OCI-LY3 (cell line): ENCODE measurements around the gene ZBTB6.
A peak's percentile ranks its signal among the peaks of the same experiment; 100 is the strongest.

Experiments
- H2AFZ ChIP-seq: fragments of 200-600, 300-600 bp; shearing (Covaris generic); 2 replicates; pipeline ENCODE4 v1.6.0; 2014; ENCODE audit warnings: antibody characterized with exemption, low read depth, low read length
- H3K27ac ChIP-seq: fragments of 200-600, 300-600 bp; sonication (generic); 2 replicates; pipeline ENCODE4 v1.5.1; 2014; ENCODE audit warnings: mild to moderate bottlenecking, low read length, moderate library complexity, mixed read lengths
- H3K27me3 ChIP-seq: fragments of 200-600, 300-600 bp; sonication (generic); 2 replicates; pipeline ENCODE4 v1.6.1; 2014; ENCODE audit warnings: low read depth, low read length, mixed read lengths
- H3K36me3 ChIP-seq: fragments of 200-600, 300-600 bp; sonication (generic); replicated peaks from 2 replicates; pipeline ENCODE3; 2014; ENCODE audit warnings: low read depth, low read length, mixed read lengths
- H3K4me1 ChIP-seq: fragments of 300-600, 200-600 bp; sonication (generic); 2 replicates; pipeline ENCODE4 v1.6.1; 2014; ENCODE audit warnings: low read length, mixed read lengths
- H3K4me2 ChIP-seq: fragments of 200-600, 300-600 bp; sonication (generic); 2 replicates; pipeline ENCODE4 v1.6.1; 2014; ENCODE audit warnings: low read length, mixed read lengths
- H3K4me3 ChIP-seq: fragments of 300-600, 200-600 bp; sonication (generic); 2 replicates; pipeline ENCODE4 v1.5.1; 2014; ENCODE audit warnings: antibody characterized with exemption, mild to moderate bottlenecking, low read length, moderate library complexity
- H3K79me2 ChIP-seq: fragments of 300-600, 200-600 bp; shearing (Covaris generic); 2 replicates; pipeline ENCODE4 v1.6.1; 2014; ENCODE audit warnings: mild to moderate bottlenecking, low read length, mixed read lengths
- H3K9ac ChIP-seq: fragments of 300-600, 200-600 bp; shearing (Covaris generic); 2 replicates; pipeline ENCODE4 v1.6.0; 2014; ENCODE audit warnings: mild to moderate bottlenecking, low read length, moderate library complexity
- H3K9me3 ChIP-seq: fragments of 200-600, 300-600 bp; shearing (Covaris generic); 2 replicates; pipeline ENCODE4 v1.6.1; 2014; ENCODE audit warnings: low read length, mixed read lengths; ENCODE audit not compliant: insufficient read depth
- H4K20me1 ChIP-seq: fragments of 200-600, 300-600 bp; sonication (generic); 2 replicates; pipeline ENCODE4 v1.6.1; 2016; ENCODE audit warnings: low read length, mixed read lengths; ENCODE audit not compliant: insufficient read depth
- CTCF ChIP-seq: fragments of 200-600, 300-600 bp; sonication (generic); IDR thresholded peaks from 2 replicates; pipeline ENCODE4 v1.5.1; 2014; ENCODE audit warnings: antibody characterized with exemption, low read length, low read depth
- EZH2phosphoT487 ChIP-seq: fragments of 200-600 bp; shearing (Covaris generic); IDR thresholded peaks from 2 replicates; pipeline ENCODE4 v1.6.1; 2018; ENCODE audit warnings: antibody characterized with exemption, mixed run types, low read depth

The ZBTB6 gene

GRCh38 chr9:122946461-122947005 is 33.4 kb upstream of the ZBTB6 start:
- H3K9ac ChIP-seq: no peak overlapping the region
- no peak overlapping the region for H3K4me3 ChIP-seq
- no peak overlapping the region for H3K27ac ChIP-seq
- peaks cover 2% of the 10 kb centered on the region for H3K36me3 ChIP-seq
- H3K27me3 ChIP-seq: no peaks in the 10 kb centered on the region
- H3K4me1 ChIP-seq: peaks cover 44% of the 10 kb centered on the region
- no peak overlapping the region for H2AFZ ChIP-seq
- H3K9me3 ChIP-seq: no peaks in the 10 kb centered on the region
- H4K20me1 ChIP-seq: peaks cover 23% of the 10 kb centered on the region
- H3K4me2 ChIP-seq: no peak overlapping the region
- H3K79me2 ChIP-seq: peaks cover 97% of the 10 kb centered on the region
- no peak for TF ChIP-seq CTCF
- TF ChIP-seq EZH2phosphoT487: no peak

GRCh38 chr9:122944960-122945888 is 32.1 kb upstream of the ZBTB6 start:
- Histone ChIP-seq H3K4me3 (no peak overlapping the region), H3K4me2 (0 out of 2 replicates have a peak overlapping the region, but pooled peaks have one; percentile 8)
- no peak for TF ChIP-seq CTCF
- TF ChIP-seq EZH2phosphoT487: no peak

GRCh38 chr9:122941582-122942234 is 28.6 kb upstream of the ZBTB6 start:
- H3K79me2 ChIP-seq: peaks cover 59% of the 10 kb centered on the region
- TF ChIP-seq CTCF (no peak), EZH2phosphoT487 (no peak)
- H3K4me3 ChIP-seq: peak overlapping the region; percentile 92
- peaks cover 34% of the 10 kb centered on the region for H3K4me1 ChIP-seq
- peaks cover 11% of the 10 kb centered on the region for H3K36me3 ChIP-seq
- H3K4me2 ChIP-seq: peak overlapping the region; percentile 95
- H3K27ac ChIP-seq: peak overlapping the region; percentile 64
- peaks cover 9% of the 10 kb centered on the region for H4K20me1 ChIP-seq
- H3K27me3 ChIP-seq: no peaks in the 10 kb centered on the region
- H3K9ac ChIP-seq: peak overlapping the region; percentile 90
- H2AFZ ChIP-seq: no peak overlapping the region
- no peaks in the 10 kb centered on the region for H3K9me3 ChIP-seq

More at GRCh38 chr9:122944960-122945888, 32.1 kb upstream of the ZBTB6 start:
- Histone ChIP-seq H3K36me3 (peaks cover 2% of the 10 kb centered on the region), H3K27ac (0 out of 2 replicates have a peak overlapping the region, but pooled peaks have one; percentile 2), H2AFZ (no peak overlapping the region), H3K9me3 (no peaks in the 10 kb centered on the region), H4K20me1 (peaks cover 17% of the 10 kb centered on the region), H3K9ac (no peak overlapping the region), H3K27me3 (no peaks in the 10 kb centered on the region), H3K4me1 (peaks cover 41% of the 10 kb centered on the region), H3K79me2 (peaks cover 90% of the 10 kb centered on the region)
